DND-41 (cell line): Measurements from ENCODE around the gene FRMPD1.

Experiments used
- EZH2 ChIP-seq: IDR thresholded peaks from 3 replicates; pipeline ENCODE4 v1.6.1; 2012; ENCODE audit warnings: borderline replicate concordance, low read depth, mild to moderate bottlenecking, moderate library complexity, low read length, inconsistent platforms; ENCODE audit not compliant: severe bottlenecking
- TF ChIP-seq, protein P1 (sequence below): IDR thresholded peaks from 2 replicates; pipeline ENCODE4 v1.5.1; 2012; ENCODE audit warnings: borderline replicate concordance, low read length, moderate library complexity, mild to moderate bottlenecking; ENCODE audit not compliant: poor library complexity, severe bottlenecking; ENCODE audit errors: extremely low read depth

DNA sequence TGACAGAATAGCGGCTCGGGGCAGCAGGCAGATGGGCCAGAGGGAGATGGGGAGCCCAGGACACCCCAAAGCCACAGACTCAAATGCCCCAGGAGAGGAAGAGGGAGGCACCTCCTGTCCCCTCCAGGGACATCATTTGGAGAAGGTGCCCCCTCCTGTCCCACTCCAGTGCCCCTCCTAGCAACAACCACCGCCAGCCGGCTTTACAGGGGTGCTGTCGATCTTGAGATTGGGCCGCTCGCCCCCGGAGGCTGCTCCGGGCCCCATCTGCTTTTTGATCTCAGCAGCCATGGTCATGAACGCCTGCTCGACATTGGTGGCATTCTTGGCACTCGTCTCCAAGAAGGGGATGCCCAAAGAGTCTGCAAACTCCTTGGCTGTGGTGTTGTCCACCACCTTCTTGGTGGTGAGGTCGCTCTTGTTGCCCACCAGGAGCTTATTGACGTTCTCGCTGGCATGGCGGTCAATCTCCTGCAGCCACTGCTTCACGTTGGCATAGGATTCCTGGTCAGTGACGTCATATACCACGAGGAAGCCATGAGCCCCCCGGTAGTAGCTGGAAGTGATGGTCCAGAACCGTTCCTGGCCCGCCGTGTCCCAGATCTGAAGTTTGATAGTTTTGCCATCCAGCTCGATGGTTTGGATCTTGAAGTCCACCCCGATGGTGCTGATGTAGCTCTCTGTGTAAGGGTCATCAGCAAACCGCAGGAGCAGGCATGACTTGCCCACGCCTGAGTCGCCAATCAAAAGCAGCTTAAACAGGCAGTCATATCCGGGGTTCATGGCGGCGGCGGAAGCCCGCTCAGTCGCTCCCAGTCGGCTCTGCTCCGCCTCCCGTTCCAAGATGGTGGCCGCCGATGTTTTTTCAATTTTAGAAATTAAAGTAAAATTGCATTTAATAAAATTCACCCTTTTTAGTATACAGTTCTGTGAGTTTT, 14.0 kb upstream of the FRMPD1 start:
- TF ChIP-seq, protein P1, sequence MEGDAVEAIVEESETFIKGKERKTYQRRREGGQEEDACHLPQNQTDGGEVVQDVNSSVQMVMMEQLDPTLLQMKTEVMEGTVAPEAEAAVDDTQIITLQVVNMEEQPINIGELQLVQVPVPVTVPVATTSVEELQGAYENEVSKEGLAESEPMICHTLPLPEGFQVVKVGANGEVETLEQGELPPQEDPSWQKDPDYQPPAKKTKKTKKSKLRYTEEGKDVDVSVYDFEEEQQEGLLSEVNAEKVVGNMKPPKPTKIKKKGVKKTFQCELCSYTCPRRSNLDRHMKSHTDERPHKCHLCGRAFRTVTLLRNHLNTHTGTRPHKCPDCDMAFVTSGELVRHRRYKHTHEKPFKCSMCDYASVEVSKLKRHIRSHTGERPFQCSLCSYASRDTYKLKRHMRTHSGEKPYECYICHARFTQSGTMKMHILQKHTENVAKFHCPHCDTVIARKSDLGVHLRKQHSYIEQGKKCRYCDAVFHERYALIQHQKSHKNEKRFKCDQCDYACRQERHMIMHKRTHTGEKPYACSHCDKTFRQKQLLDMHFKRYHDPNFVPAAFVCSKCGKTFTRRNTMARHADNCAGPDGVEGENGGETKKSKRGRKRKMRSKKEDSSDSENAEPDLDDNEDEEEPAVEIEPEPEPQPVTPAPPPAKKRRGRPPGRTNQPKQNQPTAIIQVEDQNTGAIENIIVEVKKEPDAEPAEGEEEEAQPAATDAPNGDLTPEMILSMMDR = no peak
- TF ChIP-seq EZH2 = no peak
